ENCODE results near the gene GNRH2. TPM values are rescaled to one million over a fixed set of nuclear protein-coding genes. Genes with fewer than 3 reads are reported as not detected.
"Not testable (repeated sequence)": the region's sequence is repeated elsewhere in the genome, so short reads cannot be mapped to it uniquely, and the experiment has no call there.

Gene GNRH2
- total RNA-seq, 4 donors from 2014 or later, result 0.83 TPM; not detected in 2

DNA sequence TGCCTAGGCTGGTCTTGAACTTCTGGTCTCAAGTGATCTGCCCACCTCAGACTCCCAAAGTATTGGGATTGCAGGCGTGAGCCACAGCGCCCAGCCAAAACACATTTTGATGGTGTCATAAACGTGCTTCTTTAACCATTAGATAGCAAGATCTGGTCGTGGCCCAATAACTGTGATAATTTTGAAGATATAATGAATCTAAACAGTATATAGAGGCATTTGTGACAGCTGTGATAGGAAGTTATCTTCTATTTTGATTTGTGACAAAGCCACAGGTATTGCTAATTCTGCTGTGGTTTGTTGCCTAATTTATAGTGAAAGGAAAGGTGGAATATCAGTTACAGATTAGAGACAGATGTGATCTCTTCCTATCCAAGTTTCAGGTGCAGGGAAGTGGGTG is 27.3 kb downstream of the GNRH2 start:
- Histone ChIP-seq H3K9me3 (no peaks in the 10 kb centered on the region), H3K27me3 (peaks cover 19% of the 10 kb centered on the region), H3K4me3 (peak overlapping the region; percentile 71), H3K27ac (no peak overlapping the region), H3K36me3 (no peaks in the 10 kb centered on the region), H3K4me1 (peaks cover 28% of the 10 kb centered on the region)
- DNase-seq (ENCODE audit: low spot score in 2 of 2), result no peak
- TF ChIP-seq POLR2AphosphoS5 (IDR thresholded peaks at IDR 0.05) (no peak), EP300 (IDR thresholded peaks at IDR 0.05) (no peak), POLR2A (IDR thresholded peaks at IDR 0.05) (no peak)
- TF ChIP-seq, protein P1, sequence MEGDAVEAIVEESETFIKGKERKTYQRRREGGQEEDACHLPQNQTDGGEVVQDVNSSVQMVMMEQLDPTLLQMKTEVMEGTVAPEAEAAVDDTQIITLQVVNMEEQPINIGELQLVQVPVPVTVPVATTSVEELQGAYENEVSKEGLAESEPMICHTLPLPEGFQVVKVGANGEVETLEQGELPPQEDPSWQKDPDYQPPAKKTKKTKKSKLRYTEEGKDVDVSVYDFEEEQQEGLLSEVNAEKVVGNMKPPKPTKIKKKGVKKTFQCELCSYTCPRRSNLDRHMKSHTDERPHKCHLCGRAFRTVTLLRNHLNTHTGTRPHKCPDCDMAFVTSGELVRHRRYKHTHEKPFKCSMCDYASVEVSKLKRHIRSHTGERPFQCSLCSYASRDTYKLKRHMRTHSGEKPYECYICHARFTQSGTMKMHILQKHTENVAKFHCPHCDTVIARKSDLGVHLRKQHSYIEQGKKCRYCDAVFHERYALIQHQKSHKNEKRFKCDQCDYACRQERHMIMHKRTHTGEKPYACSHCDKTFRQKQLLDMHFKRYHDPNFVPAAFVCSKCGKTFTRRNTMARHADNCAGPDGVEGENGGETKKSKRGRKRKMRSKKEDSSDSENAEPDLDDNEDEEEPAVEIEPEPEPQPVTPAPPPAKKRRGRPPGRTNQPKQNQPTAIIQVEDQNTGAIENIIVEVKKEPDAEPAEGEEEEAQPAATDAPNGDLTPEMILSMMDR (IDR thresholded peaks at IDR 0.05), result no peak
- WGBS, result 90% methylated on average over 4 of the region's 4 CpGs

DNA sequence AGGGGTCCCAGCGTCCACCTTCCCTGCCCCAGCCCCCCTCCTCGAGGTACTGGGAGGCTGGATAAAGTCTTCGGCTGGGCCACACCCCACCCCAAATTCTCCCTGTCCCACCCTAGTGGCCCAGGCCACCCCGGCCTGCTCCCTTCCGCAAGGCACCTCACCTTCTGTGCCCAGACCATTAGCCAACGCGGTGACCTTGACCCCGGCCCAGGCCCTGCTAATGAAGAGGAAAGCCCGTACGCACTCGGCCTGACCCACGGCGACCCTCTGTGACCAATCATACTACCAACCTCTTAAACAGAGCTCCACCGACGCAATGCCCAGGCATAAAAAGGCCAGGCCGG is 27.8 kb downstream of the GNRH2 start:
- WGBS, result 84% methylated on average over 14 of the region's 16 CpGs
- Histone ChIP-seq H3K27ac (peak overlapping the region; percentile 29), H3K4me3 (peak overlapping the region; percentile 71)

DNA sequence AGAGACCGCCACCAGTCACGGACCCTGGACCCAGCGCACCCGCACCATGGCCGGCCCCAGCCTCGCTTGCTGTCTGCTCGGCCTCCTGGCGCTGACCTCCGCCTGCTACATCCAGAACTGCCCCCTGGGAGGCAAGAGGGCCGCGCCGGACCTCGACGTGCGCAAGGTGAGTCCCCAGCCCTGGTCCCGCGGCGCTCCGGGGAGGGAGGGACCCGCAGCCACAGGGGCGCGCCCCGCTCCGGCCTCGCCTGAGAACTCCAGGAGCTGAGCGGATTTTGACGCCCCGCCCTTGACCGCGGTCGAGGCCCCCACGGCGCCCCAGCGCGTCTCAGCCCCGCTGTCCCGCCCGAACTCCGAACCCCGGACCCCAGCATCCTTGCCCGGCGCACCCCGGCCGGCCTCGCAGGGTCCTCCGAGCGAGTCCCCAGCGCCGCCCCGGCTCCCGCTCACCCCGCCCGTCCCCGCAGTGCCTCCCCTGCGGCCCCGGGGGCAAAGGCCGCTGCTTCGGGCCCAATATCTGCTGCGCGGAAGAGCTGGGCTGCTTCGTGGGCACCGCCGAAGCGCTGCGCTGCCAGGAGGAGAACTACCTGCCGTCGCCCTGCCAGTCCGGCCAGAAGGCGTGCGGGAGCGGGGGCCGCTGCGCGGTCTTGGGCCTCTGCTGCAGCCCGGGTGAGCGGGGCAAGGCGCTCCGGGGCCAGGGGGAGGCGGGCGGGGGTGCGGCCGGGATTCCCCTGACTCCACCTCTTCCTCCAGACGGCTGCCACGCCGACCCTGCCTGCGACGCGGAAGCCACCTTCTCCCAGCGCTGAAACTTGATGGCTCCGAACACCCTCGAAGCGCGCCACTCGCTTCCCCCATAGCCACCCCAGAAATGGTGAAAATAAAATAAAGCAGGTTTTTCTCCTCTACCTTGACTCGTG is 28.4 kb downstream of the GNRH2 start, which contains the start of gene OXT:
TSS of gene OXT (plus strand) at position 11 of the 920 bp plus-strand sequence. CDS start at position 47, 36 bp downstream.
- DNase-seq (ENCODE audit: low spot score in 2 of 2), result no peak
- no peaks in the 10 kb centered on the region for H3K9me3 ChIP-seq
- H3K27ac ChIP-seq, result peak within 1 kb of the TSS; percentile 29
- TF ChIP-seq, protein P1 (IDR thresholded peaks at IDR 0.05), result no peak
- TF ChIP-seq POLR2AphosphoS5 (IDR thresholded peaks at IDR 0.05) (no peak), EP300 (IDR thresholded peaks at IDR 0.05) (no peak), POLR2A (IDR thresholded peaks at IDR 0.05) (no peak)
- peaks cover 26% of the 10 kb centered on the region for H3K4me1 ChIP-seq
- H3K36me3 ChIP-seq, result no peaks in the 10 kb centered on the region
- H3K27me3 ChIP-seq, result peaks cover 19% of the 10 kb centered on the region
- 19% methylated on average over 21 of the region's 95 CpGs for WGBS
- H3K4me3 ChIP-seq, result peak within 1 kb of the TSS; percentile 71

More for the DNA sequence above, 27.8 kb downstream of the GNRH2 start:
- Histone ChIP-seq H3K4me1 (peaks cover 28% of the 10 kb centered on the region), H3K27me3 (peaks cover 19% of the 10 kb centered on the region), H3K9me3 (no peaks in the 10 kb centered on the region), H3K36me3 (no peaks in the 10 kb centered on the region)
- no peak for TF ChIP-seq POLR2AphosphoS5 (IDR thresholded peaks at IDR 0.05)
- TF ChIP-seq, protein P1 (IDR thresholded peaks at IDR 0.05), result no peak
- no peak for TF ChIP-seq EP300 (IDR thresholded peaks at IDR 0.05)
- no peak for TF ChIP-seq POLR2A (IDR thresholded peaks at IDR 0.05)
- DNase-seq (ENCODE audit: low spot score in 2 of 2), result no peak

- H3K27ac ChIP-seq, result no peak overlapping the region
- WGBS, result 71% methylated on average over 15 of the region's 22 CpGs
- no peak for DNase-seq (ENCODE audit: low spot score in 2 of 2)
- peaks cover 19% of the 10 kb centered on the region for H3K27me3 ChIP-seq
- TF ChIP-seq POLR2A (IDR thresholded peaks at IDR 0.05), result no peak
- no peak for TF ChIP-seq EP300 (IDR thresholded peaks at IDR 0.05)
- TF ChIP-seq, protein P1 (IDR thresholded peaks at IDR 0.05), result no peak
- no peak for TF ChIP-seq POLR2AphosphoS5 (IDR thresholded peaks at IDR 0.05)
- no peaks in the 10 kb centered on the region for H3K36me3 ChIP-seq
- H3K9me3 ChIP-seq, result no peaks in the 10 kb centered on the region
- peaks cover 22% of the 10 kb centered on the region for H3K4me1 ChIP-seq
- H3K4me3 ChIP-seq, result peak overlapping the region; percentile 71
Measured at GRCh38 chr20:3072530-3073250, 29.3 kb downstream of the GNRH2 start.

DNA sequence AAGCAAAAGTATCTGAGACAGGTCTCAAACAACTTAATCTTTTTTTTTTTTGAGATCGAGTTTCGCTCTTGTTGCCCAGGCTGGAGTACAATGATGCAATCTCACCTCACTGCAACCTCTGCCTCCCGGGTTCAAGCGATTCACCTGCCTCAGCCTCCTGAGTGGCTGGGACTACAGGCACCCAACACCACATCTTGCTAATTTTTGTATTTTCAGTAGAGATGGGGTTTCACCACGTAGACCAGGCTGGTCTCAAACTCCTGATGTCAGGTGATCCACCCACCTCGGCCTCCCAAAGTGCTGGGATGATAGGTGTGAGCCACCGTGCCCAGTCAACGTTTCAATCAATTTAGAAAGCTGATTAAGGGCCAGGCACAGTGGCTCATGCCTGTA is 29.8 kb downstream of the GNRH2 start:
- not testable (repeated sequence) for H3K27ac ChIP-seq; DNase-seq (ENCODE audit: low spot score in 2 of 2); H3K9me3 ChIP-seq; H3K4me3 ChIP-seq; H3K36me3 ChIP-seq
- 93% methylated on average over 8 of the region's 8 CpGs for WGBS
- H3K4me1 ChIP-seq, result peaks cover 18% of the 10 kb centered on the region
- peaks cover 19% of the 10 kb centered on the region for H3K27me3 ChIP-seq
